ENCODE measurements around the gene VAV1. TPM values are rescaled to one million over a fixed set of nuclear protein-coding genes. Genes with fewer than 3 reads are reported as not detected.

The VAV1 gene
- total and polyA plus RNA-seq, 10 of the 15 experiments (the other 5 are each of a cell fraction or from before 2014, with no cell fraction given): 1.6 to 76.8 (median 40.7) TPM

DNA sequence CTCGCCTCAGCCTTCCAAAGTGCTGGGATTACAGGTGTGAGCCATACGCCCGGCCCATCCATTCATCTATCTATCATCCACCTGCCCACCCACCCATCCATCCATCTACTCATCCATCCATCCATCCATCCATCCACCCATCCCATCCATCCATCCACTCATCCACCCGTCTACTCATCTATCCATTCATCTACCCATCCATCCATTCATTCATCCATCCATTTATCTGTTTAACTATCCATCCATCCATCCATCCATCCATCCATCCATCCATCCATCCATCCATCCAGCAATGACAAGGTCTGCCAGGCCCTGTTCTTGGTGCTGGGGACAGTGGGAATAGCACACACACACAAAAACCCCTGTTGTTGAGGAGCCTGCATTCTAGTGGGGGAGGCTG lies 4.5 kb downstream of the VAV1 start:
- Histone ChIP-seq H3K9me3 (replicated peaks; ENCODE audit: control insufficient read depth, insufficient read depth, low read length) (no peaks in the 10 kb centered on the region; the same call in 2 of the 3 replicates), H2AFZ (ENCODE audit: control insufficient read depth, low read depth, low read length) (no peak overlapping the region), H3K9ac (ENCODE audit: control insufficient read depth, insufficient read depth, low read length) (no peak overlapping the region), H3K27ac (ENCODE audit: control insufficient read depth, insufficient read depth) (0 out of 2 replicates have a peak overlapping the region, but pooled peaks have one; percentile 61), H3K27me3 (replicated peaks in 1 of 2; ENCODE audit: control insufficient read depth in 2 of 2, insufficient read depth in 2 of 2, low read length in 1 of 2) (no peaks in the 10 kb centered on the region), H3K4me1 (ENCODE audit: control insufficient read depth, insufficient read depth, low read length) (peaks cover 21% of the 10 kb centered on the region), H4K20me1 (ENCODE audit: control insufficient read depth, insufficient read depth) (no peaks in the 10 kb centered on the region), H3K79me2 (ENCODE audit: control insufficient read depth, insufficient read depth, low read length) (peaks cover 78% of the 10 kb centered on the region), H3K36me3 (ENCODE audit: control insufficient read depth in 2 of 2, insufficient read depth in 2 of 2, low read length in 1 of 2) (peaks cover 2 to 4% of the 10 kb centered on the region in 2 experiments), H3K4me3 (peak overlapping the region; percentile 29; the same call in 1 of the 2 replicates), H3K4me2 (ENCODE audit: control insufficient read depth, insufficient read depth) (peak overlapping the region; percentile 36)
- CTCF ChIA-PET: no interaction called here
- 96% methylated on average over 4 of the region's 4 CpGs for WGBS (ENCODE audit: insufficient coverage, insufficient replicate concordance, low lambda C conversion rate, missing lambda C conversion rate)
- DNase-seq (ENCODE audit: low read depth, low spot score): no peak
- in situ Hi-C loops (cut with MboI): no loop called here
- ATAC-seq: no peak
- SMC1A ChIA-PET (ENCODE audit: uncharacterized antibody, unreplicated experiment): no interaction called here
- TSS peak; percentile 44 for BruUV-seq (replicated peaks)
- POLR2A ChIA-PET: interaction anchor here (0.7 kb wide), 1 partner anchor 25 kb away, joined by 3 read pairs; no protein-coding TSS in a partner anchor
- no peak for FAIRE-seq
- intact Hi-C loops (cut with micrococcal nuclease; ENCODE audit: unreplicated experiment): no loop called here
- TF ChIP-seq CHD4 (IDR thresholded peaks at IDR 0.05): no peak
- no peak for TF ChIP-seq PML (IDR thresholded peaks at IDR 0.05; ENCODE audit: low read length)
- 0 out of 2 replicates have a peak, but pooled peaks have one; percentile 24 for TF ChIP-seq HDGF (IDR thresholded peaks at IDR 0.05)
- TF ChIP-seq, protein P1, sequence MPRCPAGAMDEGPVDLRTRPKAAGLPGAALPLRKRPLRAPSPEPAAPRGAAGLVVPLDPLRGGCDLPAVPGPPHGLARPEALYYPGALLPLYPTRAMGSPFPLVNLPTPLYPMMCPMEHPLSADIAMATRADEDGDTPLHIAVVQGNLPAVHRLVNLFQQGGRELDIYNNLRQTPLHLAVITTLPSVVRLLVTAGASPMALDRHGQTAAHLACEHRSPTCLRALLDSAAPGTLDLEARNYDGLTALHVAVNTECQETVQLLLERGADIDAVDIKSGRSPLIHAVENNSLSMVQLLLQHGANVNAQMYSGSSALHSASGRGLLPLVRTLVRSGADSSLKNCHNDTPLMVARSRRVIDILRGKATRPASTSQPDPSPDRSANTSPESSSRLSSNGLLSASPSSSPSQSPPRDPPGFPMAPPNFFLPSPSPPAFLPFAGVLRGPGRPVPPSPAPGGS (IDR thresholded peaks at IDR 0.05; ENCODE audit: borderline replicate concordance, insufficient read depth, low read depth, low read length, poor library complexity, severe bottlenecking): no peak
- TF ChIP-seq RB1 (IDR thresholded peaks at IDR 0.05; ENCODE audit: borderline replicate concordance): no peak
- TF ChIP-seq, protein P2, sequence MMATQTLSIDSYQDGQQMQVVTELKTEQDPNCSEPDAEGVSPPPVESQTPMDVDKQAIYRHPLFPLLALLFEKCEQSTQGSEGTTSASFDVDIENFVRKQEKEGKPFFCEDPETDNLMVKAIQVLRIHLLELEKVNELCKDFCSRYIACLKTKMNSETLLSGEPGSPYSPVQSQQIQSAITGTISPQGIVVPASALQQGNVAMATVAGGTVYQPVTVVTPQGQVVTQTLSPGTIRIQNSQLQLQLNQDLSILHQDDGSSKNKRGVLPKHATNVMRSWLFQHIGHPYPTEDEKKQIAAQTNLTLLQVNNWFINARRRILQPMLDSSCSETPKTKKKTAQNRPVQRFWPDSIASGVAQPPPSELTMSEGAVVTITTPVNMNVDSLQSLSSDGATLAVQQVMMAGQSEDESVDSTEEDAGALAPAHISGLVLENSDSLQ (IDR thresholded peaks at IDR 0.05): no peak
- RAD21 ChIA-PET (ENCODE audit: unreplicated experiment): no interaction called here

Data from GM12878 (cell line).